Measurements from ENCODE around the gene TEX9. TPM values are rescaled to one million over a fixed set of nuclear protein-coding genes. Genes with fewer than 3 reads are reported as not detected.

TEX9 gene
- total RNA-seq, 1 experiment from 2014 or later: 8.4 TPM

DNA sequence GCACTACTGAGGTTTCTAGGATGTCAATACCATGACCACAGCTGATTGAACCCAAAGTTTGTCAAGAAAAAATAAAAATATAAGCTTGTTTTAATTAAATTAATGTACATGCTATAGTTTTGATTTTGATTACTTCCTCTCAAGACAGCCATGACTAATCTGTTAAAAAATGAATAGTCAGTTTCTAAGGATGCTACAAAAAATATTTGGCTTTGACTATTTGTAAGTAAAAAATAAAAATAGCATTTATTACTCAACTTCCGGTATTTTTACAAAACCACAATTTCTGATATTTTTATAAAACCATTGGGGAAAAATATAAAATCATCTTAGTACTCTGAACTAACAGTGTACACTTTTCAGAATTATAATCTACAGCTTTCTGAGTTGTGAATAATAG is 12.1 kb upstream of the TEX9 start:
- Histone ChIP-seq H3K79me2 (ENCODE audit: insufficient read depth, low read length) (no peaks in the 10 kb centered on the region), H2BK5ac (ENCODE audit: insufficient read length, low read length) (no peak overlapping the region), H3K23me2 (ENCODE audit: insufficient read length, low read depth, low read length, poor library complexity, severe bottlenecking) (no peaks in the 10 kb centered on the region), H3T11ph (ENCODE audit: low read length) (no peak overlapping the region), H3K79me1 (ENCODE audit: insufficient read depth, low read depth, low read length, poor library complexity, severe bottlenecking) (no peaks in the 10 kb centered on the region), H2AK5ac (ENCODE audit: insufficient read length, low read length) (no peak overlapping the region), H4K91ac (ENCODE audit: insufficient read length, low read depth, low read length) (no peak overlapping the region), H3K27me3 (ENCODE audit: insufficient read depth, low read length) (no peaks in the 10 kb centered on the region), H3K4ac (ENCODE audit: low read depth, low read length) (no peak overlapping the region), H3K4me1 (ENCODE audit: insufficient read depth, low read length) (peaks cover 3% of the 10 kb centered on the region; the same call in 1 of the 2 replicates), H2BK120ac (ENCODE audit: low read depth, low read length, poor library complexity, severe bottlenecking) (no peak overlapping the region), H3K4me2 (ENCODE audit: insufficient read depth, insufficient read length, low read length) (no peak overlapping the region), H2AFZ (ENCODE audit: low read length) (no peak overlapping the region), H3K27ac (ENCODE audit: insufficient read length, low read depth, low read length) (no peak overlapping the region), H3K56ac (ENCODE audit: insufficient read length, low read depth, low read length) (no peak overlapping the region), H3K9me3 (ENCODE audit: control insufficient read depth, low read depth, low read length) (no peaks in the 10 kb centered on the region), H3K9ac (ENCODE audit: extremely low read depth, insufficient read length, low read length) (no peak overlapping the region), H4K8ac (replicated peaks; ENCODE audit: insufficient read length, low read depth, low read length) (no peak overlapping the region), H4K5ac (ENCODE audit: insufficient read length, low read depth, low read length) (no peak overlapping the region), H3K18ac (ENCODE audit: insufficient read length, low read depth, low read length) (no peak overlapping the region), H3K14ac (ENCODE audit: insufficient read depth, low read length) (no peak overlapping the region), H2BK20ac (ENCODE audit: low read depth, low read length, poor library complexity, severe bottlenecking) (no peak overlapping the region), H4K20me1 (ENCODE audit: control insufficient read depth, insufficient read depth, insufficient read length) (no peaks in the 10 kb centered on the region), H3K23ac (ENCODE audit: insufficient read length, low read depth, low read length) (no peak overlapping the region), H2BK12ac (ENCODE audit: insufficient read length, low read depth, low read length) (no peak overlapping the region), H2BK15ac (ENCODE audit: low read depth, low read length) (no peak overlapping the region)
- Mint-ChIP-seq H3K27me3 (ENCODE audit: low read depth) (no peaks in the 10 kb centered on the region), H3K9me3 (no peaks in the 10 kb centered on the region), H3K4me1 (peaks cover 18 to 22% of the 10 kb centered on the region in 2 experiments), H3K27ac (no peak overlapping the region), H3K36me3 (ENCODE audit: insufficient read depth in 1 of 3, low read depth in 3 of 3) (no peaks in the 10 kb centered on the region), H3K4me3 (no peak overlapping the region)
- TF ChIP-seq, protein P1, sequence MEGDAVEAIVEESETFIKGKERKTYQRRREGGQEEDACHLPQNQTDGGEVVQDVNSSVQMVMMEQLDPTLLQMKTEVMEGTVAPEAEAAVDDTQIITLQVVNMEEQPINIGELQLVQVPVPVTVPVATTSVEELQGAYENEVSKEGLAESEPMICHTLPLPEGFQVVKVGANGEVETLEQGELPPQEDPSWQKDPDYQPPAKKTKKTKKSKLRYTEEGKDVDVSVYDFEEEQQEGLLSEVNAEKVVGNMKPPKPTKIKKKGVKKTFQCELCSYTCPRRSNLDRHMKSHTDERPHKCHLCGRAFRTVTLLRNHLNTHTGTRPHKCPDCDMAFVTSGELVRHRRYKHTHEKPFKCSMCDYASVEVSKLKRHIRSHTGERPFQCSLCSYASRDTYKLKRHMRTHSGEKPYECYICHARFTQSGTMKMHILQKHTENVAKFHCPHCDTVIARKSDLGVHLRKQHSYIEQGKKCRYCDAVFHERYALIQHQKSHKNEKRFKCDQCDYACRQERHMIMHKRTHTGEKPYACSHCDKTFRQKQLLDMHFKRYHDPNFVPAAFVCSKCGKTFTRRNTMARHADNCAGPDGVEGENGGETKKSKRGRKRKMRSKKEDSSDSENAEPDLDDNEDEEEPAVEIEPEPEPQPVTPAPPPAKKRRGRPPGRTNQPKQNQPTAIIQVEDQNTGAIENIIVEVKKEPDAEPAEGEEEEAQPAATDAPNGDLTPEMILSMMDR (conservative IDR thresholded peaks at IDR 0.05): no peak
- DNase-seq: no peak
- no CpG with 5 or more reads among the region's 1 CpG for WGBS (ENCODE audit: extremely low coverage, insufficient read length, low lambda C conversion rate)
